NCI-H2029 treated with DMSO at 0.1 percent for 48 hours (cell line): ENCODE measurements around the gene GDAP2.

ENCODE experiments used
- DNase-seq: peaks from one replicate; lab custom pipeline; 2025; lab: John Stamatoyannopoulos, UW

The GDAP2 gene

DNA sequence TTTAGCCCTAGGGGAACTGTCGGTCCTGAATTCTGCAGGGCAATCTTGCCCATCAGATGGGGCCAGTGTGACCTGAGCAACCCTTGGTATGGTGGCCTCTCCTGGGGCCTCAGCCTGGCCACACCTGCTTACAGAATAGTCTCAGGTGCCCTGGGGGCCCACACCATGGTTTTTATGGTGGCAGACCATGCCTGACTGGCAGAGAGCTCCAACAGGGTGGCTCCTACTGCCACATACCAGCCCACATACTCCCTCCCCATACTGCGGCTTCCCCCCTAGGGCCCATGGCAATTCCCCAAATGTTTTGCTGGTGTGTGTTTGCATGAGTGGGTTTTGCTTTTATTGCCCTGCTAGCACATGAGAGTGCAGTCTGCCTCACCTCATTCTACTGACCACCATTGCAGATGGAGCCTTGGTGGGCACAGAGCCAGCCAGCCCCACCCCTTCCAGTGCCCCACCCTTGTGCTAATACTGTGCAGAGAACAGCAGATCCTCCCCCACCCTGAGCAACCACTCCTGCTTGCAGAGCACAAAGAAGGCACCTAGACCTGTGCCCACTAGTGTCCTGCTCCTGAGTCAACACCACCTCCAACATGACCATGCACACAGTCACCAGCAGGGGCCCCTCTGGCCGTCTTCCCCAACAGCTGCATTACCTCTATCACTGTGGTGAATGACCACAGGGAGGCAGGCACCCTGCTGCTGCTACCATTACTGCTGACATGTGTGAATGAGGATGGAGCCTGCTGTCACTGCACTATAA, 86.8 kb downstream of the GDAP2 start:
- DNase-seq, result no peak

- DNase-seq, result no peak
Measured at GRCh38 chr1:117841117-117841650, 88.2 kb downstream of the GDAP2 start.

DNA sequence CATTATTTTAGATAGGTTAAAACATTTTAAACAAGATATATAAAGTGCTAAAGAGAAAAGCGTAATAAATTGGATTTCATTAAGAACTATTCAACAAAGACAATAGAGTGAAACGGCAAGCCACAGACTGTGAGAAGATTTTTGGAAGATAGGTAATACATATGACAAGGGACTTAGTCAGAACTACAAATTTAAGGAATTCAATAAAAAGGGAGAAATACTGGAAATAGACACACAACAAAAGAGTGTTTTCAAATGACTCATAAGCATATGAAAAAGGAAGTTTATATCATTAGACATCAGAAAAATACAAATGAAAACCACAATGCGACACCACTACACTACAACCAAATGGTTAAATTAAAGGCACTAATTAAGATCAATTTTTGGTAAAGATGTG, 90.5 kb downstream of the GDAP2 start:
- DNase-seq, result no peak

GRCh38 chr1:117836069-117836468, 93.4 kb downstream of the GDAP2 start:
- no peak for DNase-seq

- DNase-seq, result no peak
Measured at GRCh38 chr1:117834416-117834815, 95.0 kb downstream of the GDAP2 start.

GRCh38 chr1:117832453-117832852, 97.0 kb downstream of the GDAP2 start:
- no peak for DNase-seq

DNA sequence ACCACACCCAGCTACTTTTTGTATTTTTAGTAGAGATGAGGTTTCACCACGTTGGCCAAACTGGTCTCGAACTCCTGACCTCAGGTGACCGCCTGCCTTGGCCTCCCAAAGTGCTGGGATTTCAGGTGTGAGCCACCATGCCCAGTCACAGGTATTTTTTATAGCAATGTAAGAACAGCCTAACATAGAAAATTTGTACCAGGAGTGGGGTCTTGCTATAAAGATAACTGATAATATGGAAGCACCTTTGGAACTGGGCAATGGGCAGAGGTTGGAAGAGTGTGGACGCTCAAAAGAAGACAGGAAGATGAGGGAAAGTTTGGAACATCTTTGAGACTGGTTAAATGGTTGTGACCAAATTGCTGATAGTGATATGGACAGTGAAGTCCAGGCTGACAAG, 99.2 kb downstream of the GDAP2 start:
- DNase-seq, result no peak

GRCh38 chr1:117828201-117828600, 101.2 kb downstream of the GDAP2 start:
- no peak for DNase-seq

DNA sequence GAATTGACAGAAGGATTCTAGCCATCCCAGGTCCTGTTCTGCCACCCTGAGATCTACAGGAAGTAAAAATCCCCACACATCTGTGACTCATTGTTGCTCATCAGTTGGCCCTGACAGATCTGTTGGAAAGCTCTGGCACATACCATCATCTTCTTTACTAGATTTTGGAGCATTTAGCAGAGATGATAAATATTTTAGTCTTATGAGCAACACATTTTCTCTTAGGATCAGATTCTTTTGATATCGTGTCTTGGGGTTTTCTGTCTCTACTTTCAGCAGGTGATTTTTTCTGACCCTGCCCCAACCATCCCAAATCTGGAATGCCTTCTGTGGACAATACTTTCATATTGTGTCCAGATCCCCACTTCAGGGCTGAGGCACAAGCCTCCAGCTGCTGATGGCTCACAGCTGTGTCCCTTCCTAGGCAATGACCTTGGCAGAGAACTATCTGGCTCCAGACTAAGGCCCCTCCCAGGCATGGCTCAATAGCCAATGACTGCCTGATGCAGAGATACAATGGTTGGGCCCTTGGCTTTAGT, 102.8 kb downstream of the GDAP2 start:
- no peak for DNase-seq

GRCh38 chr1:117826119-117826518, 103.3 kb downstream of the GDAP2 start:
- DNase-seq, result no peak

- DNase-seq, result no peak
Measured at GRCh38 chr1:117825414-117825813, 104.0 kb downstream of the GDAP2 start.

DNA sequence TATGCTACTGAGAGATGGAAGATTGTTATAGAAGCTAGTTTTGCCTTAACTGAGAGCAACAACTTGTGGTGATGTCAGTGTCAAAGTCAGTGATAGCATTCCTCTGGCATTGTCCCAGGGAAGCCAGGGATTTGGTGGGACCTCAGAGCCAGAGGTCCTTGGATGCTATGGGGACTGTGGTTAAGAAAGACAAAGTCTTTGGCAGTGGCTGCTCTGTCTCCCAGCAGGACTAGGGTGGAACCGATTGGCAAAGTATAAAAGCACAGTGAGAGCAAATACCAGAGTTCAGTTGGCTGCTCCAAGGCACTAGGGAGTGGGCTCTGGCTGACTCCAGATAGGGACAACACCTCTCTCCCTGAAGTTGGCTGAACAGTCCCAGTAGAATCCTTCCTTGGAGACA, 104.8 kb downstream of the GDAP2 start:
- DNase-seq, result no peak

- peak; percentile 55 for DNase-seq
Measured at GRCh38 chr1:117821774-117822482, 107.5 kb downstream of the GDAP2 start.

DNA sequence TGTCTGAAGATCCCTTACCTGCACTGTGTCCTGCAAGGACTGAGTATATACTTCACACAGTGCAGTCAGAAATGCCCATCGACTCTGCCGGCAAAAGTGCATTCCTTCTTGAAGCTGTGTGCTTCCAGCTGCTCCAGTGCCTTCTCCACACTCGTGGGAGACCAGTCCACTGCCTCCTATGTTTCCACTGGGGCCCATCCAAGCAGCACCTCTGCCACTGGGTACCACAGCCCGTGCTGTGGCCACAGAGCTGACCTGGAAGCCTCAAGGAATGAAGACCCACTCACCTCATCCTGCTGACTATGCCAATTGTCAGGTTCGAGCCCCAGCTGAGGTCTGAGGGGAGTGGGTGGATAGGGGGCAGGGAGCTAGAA, 108.1 kb downstream of the GDAP2 start:
- DNase-seq, result no peak

- DNase-seq, result no peak
Measured at GRCh38 chr1:117820694-117821381, 108.6 kb downstream of the GDAP2 start.

DNA sequence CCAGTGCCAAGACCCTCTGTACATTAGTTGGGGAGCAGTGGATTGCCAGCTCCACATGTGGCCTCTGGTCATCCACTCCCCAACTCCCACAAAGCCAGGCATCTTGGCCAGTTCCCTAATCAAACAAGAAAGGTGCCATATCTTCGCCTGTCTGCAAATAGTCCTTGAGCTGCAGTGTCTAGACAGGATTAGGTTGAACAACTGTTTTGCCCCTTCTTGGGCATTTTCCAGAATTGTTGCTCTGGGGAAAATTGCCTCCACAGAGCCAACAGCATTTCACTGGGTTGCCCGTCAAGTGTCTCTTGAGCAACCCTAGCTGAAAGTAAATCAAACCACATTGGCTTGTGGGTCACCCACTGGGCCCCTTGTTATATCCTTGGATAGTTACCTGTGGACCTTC, 109.3 kb downstream of the GDAP2 start:
- peak; percentile 18 for DNase-seq

- DNase-seq, result no peak
Measured at GRCh38 chr1:117819301-117819700, 110.1 kb downstream of the GDAP2 start.

DNA sequence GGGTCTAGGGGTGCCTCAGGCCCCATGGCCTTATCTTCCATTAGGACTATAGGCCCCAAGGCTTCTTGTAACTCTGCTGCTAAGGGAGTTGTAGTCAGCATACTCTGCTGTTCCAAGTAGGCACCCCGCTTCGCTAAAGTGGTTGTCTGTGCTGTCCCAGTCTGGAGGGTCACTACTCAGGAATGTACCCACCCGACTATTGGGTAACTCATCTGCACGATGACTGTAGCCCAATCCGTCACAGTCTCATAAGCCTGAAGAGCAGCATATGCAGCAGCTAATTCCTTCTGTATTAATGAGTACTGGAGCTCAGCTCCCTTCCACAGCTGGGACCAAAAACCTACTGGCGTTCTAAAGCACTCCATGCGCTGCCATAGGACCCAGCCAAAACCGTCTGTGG, 111.0 kb downstream of the GDAP2 start:
- DNase-seq, result no peak

DNA sequence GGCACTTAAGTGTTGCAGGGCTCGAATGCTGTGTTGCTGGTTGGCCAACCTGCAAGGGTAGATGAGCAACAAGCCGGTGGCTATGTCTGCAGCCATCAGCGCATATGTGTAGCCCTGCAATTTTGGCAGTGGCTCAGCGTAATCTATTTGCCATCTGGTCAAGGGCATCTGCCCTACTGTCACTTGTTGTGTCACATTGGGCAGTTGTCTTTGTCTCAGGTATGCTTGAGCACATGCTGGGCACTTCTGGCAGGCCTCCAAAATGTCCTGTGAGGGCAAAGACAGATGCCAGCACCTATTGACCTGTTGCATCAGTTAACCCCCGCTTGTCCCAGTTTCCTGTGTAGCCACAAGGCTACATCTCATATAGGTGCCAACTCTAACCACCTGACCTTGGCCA, 111.8 kb downstream of the GDAP2 start:
- no peak for DNase-seq

GRCh38 chr1:117815926-117816325, 113.5 kb downstream of the GDAP2 start:
- DNase-seq, result no peak

GRCh38 chr1:117814856-117815797, 114.3 kb downstream of the GDAP2 start:
- no peak for DNase-seq
